ENCODE measurements around the gene KCNQ1. TPM values are rescaled to one million over a fixed set of nuclear protein-coding genes. Genes with fewer than 3 reads are reported as not detected.

KCNQ1 gene
- total and polyA plus RNA-seq, 9 of the 15 experiments (the other 6 are each of a cell fraction or from before 2014, with no cell fraction given): 0.44 TPM; not detected in 8

GRCh38 chr11:2699531-2700414 lies 255.0 kb downstream of the KCNQ1 start, which contains the start of gene KCNQ1OT1 (continued):
- TF ChIP-seq FOXO4 (CRISPR knock-in tag; IDR thresholded peaks at IDR 0.05) (no peak), ZNF212 (CRISPR knock-in tag; IDR thresholded peaks at IDR 0.05) (no peak), TFE3 (CRISPR knock-in tag; IDR thresholded peaks at IDR 0.05) (no peak), TCF7 (IDR thresholded peaks at IDR 0.05; ENCODE audit: borderline replicate concordance) (no peak), RB1 (IDR thresholded peaks at IDR 0.05; ENCODE audit: low read depth) (peak; percentile 41), ZBTB8A (IDR thresholded peaks at IDR 0.05; ENCODE audit: partially characterized antibody) (no peak), NUFIP1 (IDR thresholded peaks at IDR 0.05; ENCODE audit: partially characterized antibody) (no peak), CSDE1 (IDR thresholded peaks at IDR 0.05) (no peak), RNF219 (CRISPR knock-in tag; IDR thresholded peaks at IDR 0.05) (no peak), ARID2 (IDR thresholded peaks at IDR 0.05) (no peak), NR3C1 (CRISPR knock-in tag; IDR thresholded peaks at IDR 0.05) (no peak), ZNF398 (CRISPR knock-in tag; IDR thresholded peaks at IDR 0.05) (no peak), PATZ1 (CRISPR knock-in tag; IDR thresholded peaks at IDR 0.05; ENCODE audit: borderline replicate concordance) (no peak), RBM25 (IDR thresholded peaks at IDR 0.05; ENCODE audit: low read depth, low read length, severe bottlenecking) (peak; percentile 100), ZNF695 (CRISPR knock-in tag; IDR thresholded peaks at IDR 0.05) (no peak), CC2D1A (IDR thresholded peaks at IDR 0.05) (no peak), ZC3H8 (IDR thresholded peaks at IDR 0.05) (no peak), TAF7 (tag; IDR thresholded peaks at IDR 0.05) (peak; percentile 95)
